Coronary artery (tissue), 2 donors: ENCODE measurements around the gene IFITM5.
"Not testable (repeated sequence)": the region's sequence is repeated elsewhere in the genome, so short reads cannot be mapped to it uniquely, and the experiment has no call there.

Experiments used
- DNase-seq: peaks from one replicate; pipeline ENCODE4 v3.0.0-alpha.2; 2017; ENCODE audit warnings: low spot score
- H3K27ac ChIP-seq, 2 donors: fragments of 200-600 bp; sonication (generic); one replicate each; pipeline ENCODE4 v1.5.1; 2016 to 2019
- H3K4me3 ChIP-seq: fragments of 200-600 bp; sonication (generic); 2 replicates; pipeline ENCODE4 v1.5.1; 2016; ENCODE audit warnings: mild to moderate bottlenecking, moderate library complexity
- CTCF ChIP-seq: fragments of 200-600 bp; sonication (generic); IDR thresholded peaks from one replicate; pipeline ENCODE4 v1.5.1; 2019; ENCODE audit warnings: antibody characterized with exemption

The IFITM5 gene

GRCh38 chr11:288478-289397 lies 10.6 kb downstream of the IFITM5 start, which contains the start of gene PGGHG:
TSS of gene PGGHG (plus strand) at chr11:289126. CDS start at chr11:289817, 691 bp downstream.
- peak; percentile 83 for DNase-seq
- Histone ChIP-seq H3K27ac (peak within 1 kb of the TSS; percentile 39 to 87), H3K4me3 (peak within 1 kb of the TSS; percentile 73)
- no peak for TF ChIP-seq CTCF

DNA sequence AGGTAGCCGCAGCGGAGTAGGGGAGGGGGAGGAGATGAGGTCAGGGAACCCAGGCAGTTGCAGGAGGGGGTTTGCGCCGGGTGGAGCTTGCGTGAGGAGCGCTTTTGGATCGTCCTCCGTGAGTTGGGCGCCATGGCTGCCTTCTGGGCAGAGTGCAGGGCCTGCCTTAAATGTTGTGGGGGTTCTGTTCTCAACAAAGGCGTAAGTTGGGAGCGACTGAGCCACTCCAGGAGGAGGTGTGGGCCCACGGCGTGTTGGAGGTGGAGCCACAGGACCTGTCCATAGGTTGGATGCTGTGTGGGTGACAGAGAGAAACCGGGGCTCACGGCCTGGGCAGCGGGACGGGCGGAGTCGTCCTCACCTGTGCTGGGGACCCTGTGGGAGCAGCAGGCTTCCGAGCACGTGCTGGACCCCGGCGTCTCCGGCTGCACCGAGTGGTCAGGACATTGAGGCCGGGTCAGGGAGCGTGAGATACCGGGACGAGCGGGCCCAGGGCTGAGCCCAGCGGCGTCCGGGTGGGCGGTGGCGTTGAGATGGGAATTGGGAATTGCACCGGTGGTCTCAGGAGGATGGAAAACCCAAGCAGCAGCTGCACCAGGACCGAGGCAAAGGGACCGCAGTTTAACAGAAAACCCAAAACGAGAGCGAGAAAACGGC lies 11.4 kb downstream of the IFITM5 start:
- no peak for TF ChIP-seq CTCF
- H3K27ac ChIP-seq = no peak overlapping the region

DNA sequence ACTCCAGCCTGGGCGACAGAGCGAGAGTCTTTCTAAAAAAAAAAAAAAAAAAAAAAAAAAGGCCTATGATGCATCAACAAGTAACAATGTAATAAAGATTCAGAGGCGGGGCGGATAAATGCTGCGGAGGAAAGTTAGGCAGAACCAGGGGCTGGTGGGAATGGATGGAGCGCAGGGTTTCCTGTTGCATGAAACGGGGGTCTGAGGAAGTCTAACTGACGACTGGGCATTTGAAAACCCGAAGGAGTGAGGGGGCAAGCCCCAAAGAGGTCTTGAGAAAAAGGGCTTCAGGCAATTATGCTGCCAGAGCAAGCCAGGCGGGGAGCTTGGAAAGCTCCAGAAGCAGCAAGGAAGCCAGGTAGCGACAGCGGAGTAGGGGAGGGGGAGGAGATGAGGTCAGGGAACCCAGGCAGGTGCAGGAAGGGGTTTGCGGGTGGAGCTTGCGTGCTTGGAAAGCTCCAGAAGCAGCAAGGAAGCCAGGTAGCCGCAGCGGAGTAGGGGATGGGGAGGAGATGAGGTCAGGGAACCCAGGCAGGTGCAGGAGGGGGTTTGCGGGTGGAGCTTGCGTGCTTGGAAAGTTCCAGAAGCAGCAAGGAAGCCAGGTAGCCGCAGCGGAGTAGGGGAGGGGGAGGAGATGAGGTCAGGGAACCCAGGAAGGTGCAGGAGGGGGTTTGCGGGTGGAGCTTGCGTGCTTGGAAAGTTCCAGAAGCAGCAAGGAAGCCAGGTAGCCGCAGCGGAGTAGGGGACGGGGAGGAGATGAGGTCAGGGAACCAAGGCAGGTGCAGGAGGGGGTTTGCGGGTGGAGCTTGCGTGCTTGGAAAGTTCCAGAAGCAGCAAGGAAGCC lies 12.1 kb downstream of the IFITM5 start:
- not testable (repeated sequence) for H3K27ac ChIP-seq, H3K4me3 ChIP-seq
- peak; percentile 67 for DNase-seq

More for the DNA sequence above, 11.4 kb downstream of the IFITM5 start:
- H3K4me3 ChIP-seq = peak overlapping the region; percentile 73
- DNase-seq = peak; percentile 78

DNA sequence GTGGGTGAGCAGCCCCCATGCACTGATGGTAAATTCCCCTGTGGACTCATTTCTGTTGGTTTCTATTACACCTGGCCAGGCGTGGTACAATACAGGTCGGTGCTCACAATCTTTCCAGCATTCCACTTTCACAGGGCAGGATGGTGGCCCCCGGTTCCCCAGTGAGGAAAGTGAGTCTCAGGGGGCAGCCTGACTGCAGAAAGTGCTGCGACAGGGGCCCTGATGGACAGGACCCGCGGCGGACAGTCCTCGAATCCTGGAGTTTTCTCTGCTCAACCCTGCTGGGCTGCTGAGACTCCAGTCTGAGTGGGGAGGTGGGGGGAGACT lies 13.5 kb downstream of the IFITM5 start:
- no peak for TF ChIP-seq CTCF
- H3K27ac ChIP-seq = no peak overlapping the region
- DNase-seq = no peak
- H3K4me3 ChIP-seq = no peak overlapping the region

- H3K4me3 ChIP-seq = no peak overlapping the region
- DNase-seq = no peak
- H3K27ac ChIP-seq = no peak overlapping the region
- no peak for TF ChIP-seq CTCF
Measured at GRCh38 chr11:285021-285893, 14.1 kb downstream of the IFITM5 start.

DNA sequence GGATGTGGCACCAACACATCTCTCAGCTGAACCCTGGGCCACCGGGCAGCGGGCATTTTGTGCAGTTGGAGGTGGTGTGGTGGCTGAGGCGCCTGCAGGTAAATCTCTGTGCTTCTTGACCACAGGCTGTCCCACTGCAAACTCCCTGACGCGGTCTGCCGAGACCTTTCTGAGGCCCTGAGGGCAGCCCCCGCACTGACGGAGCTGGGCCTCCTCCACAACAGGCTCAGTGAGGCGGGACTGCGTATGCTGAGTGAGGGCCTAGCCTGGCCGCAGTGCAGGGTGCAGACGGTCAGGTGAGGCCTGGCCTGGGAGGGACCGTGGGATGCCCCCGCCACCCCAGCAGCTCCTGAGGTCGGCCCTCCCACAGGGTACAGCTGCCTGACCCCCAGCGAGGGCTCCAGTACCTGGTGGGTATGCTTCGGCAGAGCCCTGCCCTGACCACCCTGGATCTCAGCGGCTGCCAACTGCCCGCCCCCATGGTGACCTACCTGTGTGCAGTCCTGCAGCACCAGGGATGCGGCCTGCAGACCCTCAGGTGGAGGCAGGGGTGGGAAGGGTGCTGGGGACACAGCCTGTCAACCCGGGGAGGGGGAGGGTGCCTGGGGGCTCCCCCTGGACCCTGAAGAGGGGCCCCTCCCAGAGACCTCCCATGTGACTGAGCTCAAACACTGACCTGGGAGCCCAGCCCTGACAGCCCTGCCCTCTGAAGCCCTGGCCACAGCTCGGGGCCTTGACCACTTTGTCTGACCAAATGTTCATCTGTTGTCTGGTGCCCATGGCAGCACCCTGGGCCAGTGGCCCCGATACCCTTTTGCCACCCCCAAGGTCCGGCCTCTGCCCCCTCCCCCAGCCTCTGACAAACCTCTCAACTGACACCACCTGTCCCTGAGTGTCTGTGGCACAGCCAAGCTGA lies 15.0 kb downstream of the IFITM5 start:
- TF ChIP-seq CTCF = no peak
- no peak overlapping the region for H3K27ac ChIP-seq
- H3K4me3 ChIP-seq = no peak overlapping the region
- DNase-seq = peak; percentile 68
